Adrenal gland (tissue), 5 donors: ENCODE data around the gene CMTR1.

ENCODE experiments used
- CTCF ChIP-seq, 6 experiments: fragments of 450-650 bp in 4 of 6; fragments of 200-600 bp in 2 of 6; sonication (generic) in 1 of 6; IDR thresholded peaks; 1 replicate in 5 of 6; 2 replicates in 1 of 6; pipeline versions ENCODE4 v1.5.1 to v1.8.0; 2016 to 2021; ENCODE audit warnings: antibody characterized with exemption in 6 of 6, mild to moderate bottlenecking in 2 of 6, moderate library complexity in 1 of 6
- POLR2A ChIP-seq, 2 donors: fragments of 450-650 bp; IDR thresholded peaks; one replicate each; pipeline ENCODE4 v1.6.1; 2017; ENCODE audit warnings: antibody characterized with exemption in 2 of 2, mild to moderate bottlenecking in 2 of 2, moderate library complexity in 1 of 2
- donor health status: DM: no; HTN: no; CAD: no.

GRCh38 chr6:37477656-37478435, 44.8 kb downstream of the CMTR1 start:
- TF ChIP-seq CTCF (IDR thresholded peaks at IDR 0.05) (no peak), POLR2A (IDR thresholded peaks at IDR 0.05) (no peak)
